ENCODE measurements around the gene SPDEF. TPM values are rescaled to one million over a fixed set of nuclear protein-coding genes. Genes with fewer than 3 reads are reported as not detected.

SPDEF gene
- total RNA-seq, 2 donors from 2014 or later: not detected

DNA sequence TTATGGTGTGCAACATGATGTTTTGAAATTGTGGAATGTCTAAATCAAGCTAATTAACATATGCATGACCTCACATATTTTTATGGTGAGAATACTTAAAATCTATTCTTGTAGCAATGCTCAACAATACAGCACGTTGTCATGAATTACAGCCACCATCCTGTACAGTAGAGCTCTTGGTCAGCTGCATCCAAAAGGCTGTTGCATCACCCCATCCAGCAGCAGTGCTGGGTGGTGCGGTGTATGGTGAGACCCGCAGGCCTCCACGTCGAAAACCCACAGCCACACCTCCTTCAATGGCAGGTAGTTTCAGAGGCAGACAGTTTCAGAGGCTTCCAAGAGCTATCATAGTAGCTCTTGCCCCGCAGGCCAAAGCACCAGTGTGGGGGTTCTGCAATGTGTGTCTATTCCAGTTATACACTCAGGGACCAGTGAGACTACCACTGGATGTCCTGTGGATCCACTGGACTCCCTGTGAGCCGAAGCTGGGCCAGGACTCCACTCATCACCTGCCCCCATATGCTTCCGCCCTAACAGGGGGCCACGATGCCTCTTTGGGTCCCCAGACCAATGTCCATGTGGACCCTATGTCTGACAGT, 66.8 kb downstream of the SPDEF start:
- no peak for DNase-seq (ENCODE audit: low spot score)
- TF ChIP-seq, protein P1, sequence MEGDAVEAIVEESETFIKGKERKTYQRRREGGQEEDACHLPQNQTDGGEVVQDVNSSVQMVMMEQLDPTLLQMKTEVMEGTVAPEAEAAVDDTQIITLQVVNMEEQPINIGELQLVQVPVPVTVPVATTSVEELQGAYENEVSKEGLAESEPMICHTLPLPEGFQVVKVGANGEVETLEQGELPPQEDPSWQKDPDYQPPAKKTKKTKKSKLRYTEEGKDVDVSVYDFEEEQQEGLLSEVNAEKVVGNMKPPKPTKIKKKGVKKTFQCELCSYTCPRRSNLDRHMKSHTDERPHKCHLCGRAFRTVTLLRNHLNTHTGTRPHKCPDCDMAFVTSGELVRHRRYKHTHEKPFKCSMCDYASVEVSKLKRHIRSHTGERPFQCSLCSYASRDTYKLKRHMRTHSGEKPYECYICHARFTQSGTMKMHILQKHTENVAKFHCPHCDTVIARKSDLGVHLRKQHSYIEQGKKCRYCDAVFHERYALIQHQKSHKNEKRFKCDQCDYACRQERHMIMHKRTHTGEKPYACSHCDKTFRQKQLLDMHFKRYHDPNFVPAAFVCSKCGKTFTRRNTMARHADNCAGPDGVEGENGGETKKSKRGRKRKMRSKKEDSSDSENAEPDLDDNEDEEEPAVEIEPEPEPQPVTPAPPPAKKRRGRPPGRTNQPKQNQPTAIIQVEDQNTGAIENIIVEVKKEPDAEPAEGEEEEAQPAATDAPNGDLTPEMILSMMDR (IDR thresholded peaks at IDR 0.05): no peak

More for the DNA sequence above, 66.8 kb downstream of the SPDEF start:
- no peaks in the 10 kb centered on the region for H3K36me3 ChIP-seq
- H3K27me3 ChIP-seq (replicated peaks; ENCODE audit: insufficient read depth): no peaks in the 10 kb centered on the region
- H3K27ac ChIP-seq: no peak overlapping the region
- no peak for ATAC-seq (ENCODE audit: insufficient number of reproducible peaks, low FRiP score, low read depth)
- H3K4me1 ChIP-seq (ENCODE audit: control insufficient read depth in 1 of 2, low read depth in 2 of 2): no peaks in the 10 kb centered on the region
- no peaks in the 10 kb centered on the region for H3K9me3 ChIP-seq
- no peak overlapping the region for H3K4me3 ChIP-seq

Other genes starting within 250 kb of the SPDEF start
- 10 to 100 TPM; 34.8 to 46.8 TPM for gene NUDT3, start 163.7 kb downstream of the SPDEF start, total RNA-seq
- gene RPS10, start 130.3 kb downstream of the SPDEF start, total RNA-seq: 1,000 to 10,000 TPM in 1 of 2 donors, 100 to 1,000 TPM in 1; 975 to 1,344 TPM
- gene PACSIN1, start 90.3 kb downstream of the SPDEF start, total RNA-seq: under 1 TPM in 1 of 2 donors, not detected in 1; 0.14 TPM
- 10 to 100 TPM; 75.4 to 78.9 TPM for gene ILRUN, start 140.4 kb upstream of the SPDEF start, total RNA-seq
- 10 to 100 TPM; 37.8 to 92.1 TPM for gene SNRPC, start 201.2 kb upstream of the SPDEF start, total RNA-seq
- gene BLTP3A, start 235.8 kb upstream of the SPDEF start, total RNA-seq: 10 to 100 TPM in 1 of 2 donors, 1 to 10 TPM in 1; 9.9 to 13.3 TPM

Data from thoracic aorta (tissue), 2 donors.